CD4-positive, alpha-beta T cell treated with Interleukin-2 at 100 ng/mL for 4 hours (primary cell): Measurements from ENCODE around the gene REC114.
"Not testable (repeated sequence)": the region's sequence is repeated elsewhere in the genome, so short reads cannot be mapped to it uniquely, and the experiment has no call there.

Source experiments
- DNase-seq: peaks from one replicate; pipeline ENCODE4 v3.0.0-alpha.2; 2020; ENCODE audit warnings: low spot score

Gene REC114

DNA sequence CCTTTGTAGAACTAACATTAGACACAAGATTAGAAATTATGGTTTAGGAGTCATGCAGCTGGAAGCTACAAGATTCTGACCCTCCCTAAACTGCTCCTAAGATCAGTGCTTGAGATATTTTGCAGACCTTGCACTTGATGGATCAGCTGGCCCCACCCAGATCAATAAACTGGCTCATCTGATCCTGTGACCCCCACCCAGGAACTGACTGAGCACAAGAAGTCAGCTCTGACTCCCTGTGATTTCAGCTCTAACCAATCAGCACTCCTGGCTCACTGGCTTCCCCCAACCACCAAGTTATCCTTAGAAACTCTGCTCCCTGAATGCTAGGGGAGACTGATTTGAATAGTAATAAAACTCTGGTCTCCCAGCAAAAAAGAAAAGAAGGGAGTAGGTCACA is 134.6 kb downstream of the REC114 start:
- not testable (repeated sequence) for DNase-seq

DNA sequence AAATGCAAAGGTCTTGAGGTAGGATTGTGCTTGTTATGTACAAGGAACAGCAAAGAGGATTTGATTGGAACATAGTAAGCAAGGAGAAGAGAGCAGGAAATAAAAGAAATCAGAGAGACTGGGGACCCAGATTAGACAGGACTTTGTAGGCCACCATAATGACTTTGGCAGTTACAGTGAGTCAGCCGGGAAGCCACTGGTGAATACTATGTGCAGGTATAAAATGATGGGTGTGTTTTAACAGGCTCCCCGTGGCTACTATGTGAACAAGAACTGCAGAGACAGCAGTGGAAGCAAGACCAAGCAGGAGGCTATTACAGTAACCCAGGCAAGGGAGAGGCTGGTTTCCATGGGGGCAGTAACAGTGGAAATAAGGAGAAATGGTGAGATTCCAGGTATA is 135.1 kb downstream of the REC114 start:
- DNase-seq, result no peak

DNA sequence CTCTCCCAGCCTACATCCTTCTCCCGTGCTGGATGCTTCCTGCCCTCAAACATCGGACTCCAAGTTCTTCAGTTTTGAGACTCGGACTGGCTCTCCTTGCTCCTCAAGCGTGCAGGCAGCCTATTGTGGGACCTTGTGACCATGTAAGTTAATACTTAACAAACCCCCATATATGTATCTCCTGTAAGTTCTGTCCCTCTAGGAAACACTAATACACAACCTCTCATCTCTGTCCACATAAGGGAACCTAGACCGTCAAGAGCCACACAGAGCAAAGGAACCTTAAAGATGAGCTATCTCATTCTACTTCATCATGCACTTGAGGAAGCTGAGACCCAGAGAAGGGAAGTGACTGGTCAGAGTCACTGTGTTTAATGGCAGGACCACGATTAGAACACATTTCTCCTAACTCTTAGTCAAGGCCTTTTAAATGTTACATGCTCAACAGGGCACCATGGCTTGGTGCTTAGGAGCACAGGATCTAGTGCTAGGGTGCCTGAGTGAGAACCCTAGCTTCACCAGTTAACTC is 140.0 kb downstream of the REC114 start:
- no peak for DNase-seq

DNA sequence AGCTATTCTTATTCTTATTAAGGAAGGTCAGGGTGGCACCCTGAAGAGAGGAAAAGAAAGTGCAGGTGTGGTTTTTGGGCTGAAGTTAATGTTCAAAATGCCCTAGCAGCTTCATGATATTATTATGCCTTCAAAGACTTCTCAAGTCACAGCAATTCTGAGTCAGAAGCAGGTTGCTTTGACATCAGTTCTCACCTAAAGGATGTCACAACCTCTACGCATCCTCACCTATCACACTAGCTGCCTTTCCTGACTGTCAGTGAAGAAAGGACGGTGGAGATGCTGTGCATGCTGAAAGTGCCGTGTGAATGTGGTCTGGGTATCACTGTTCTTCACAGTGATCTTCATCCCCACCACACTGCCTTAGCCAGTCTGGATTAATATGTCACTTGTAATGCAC is 140.6 kb downstream of the REC114 start:
- no peak for DNase-seq

DNA sequence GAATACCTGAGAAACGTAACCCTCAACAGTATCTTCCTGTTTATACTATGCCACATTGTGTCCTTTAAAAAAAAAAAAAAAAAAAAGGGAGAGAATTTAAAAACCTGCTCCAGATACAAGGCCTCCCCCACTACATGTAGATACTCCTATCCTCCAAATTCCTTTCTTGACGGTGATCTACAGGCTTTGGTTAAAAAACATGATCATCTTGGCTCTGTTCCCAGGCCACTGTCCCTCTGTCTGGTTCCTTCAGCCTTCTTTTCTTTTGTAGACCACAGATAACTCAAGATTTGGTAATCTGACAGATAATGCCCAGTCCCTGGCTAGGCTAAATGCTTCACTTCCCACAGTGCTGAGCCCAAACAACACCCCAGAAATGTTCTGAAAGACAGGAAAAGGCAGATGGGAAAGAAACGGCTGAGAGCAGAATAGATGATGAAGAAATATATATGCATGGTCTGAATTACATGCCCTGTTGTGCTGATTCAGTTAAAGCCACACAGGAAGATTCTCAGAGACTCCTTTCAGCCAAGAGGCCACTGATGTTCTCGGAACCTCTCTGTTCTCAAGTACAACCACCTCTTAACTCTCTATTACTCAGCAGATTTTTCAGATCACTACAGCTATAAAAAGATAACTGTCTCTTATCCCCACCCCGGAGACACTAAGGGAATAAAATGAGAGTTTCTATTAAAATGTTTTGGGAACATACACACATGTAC is 141.9 kb downstream of the REC114 start:
- DNase-seq, result no peak

DNA sequence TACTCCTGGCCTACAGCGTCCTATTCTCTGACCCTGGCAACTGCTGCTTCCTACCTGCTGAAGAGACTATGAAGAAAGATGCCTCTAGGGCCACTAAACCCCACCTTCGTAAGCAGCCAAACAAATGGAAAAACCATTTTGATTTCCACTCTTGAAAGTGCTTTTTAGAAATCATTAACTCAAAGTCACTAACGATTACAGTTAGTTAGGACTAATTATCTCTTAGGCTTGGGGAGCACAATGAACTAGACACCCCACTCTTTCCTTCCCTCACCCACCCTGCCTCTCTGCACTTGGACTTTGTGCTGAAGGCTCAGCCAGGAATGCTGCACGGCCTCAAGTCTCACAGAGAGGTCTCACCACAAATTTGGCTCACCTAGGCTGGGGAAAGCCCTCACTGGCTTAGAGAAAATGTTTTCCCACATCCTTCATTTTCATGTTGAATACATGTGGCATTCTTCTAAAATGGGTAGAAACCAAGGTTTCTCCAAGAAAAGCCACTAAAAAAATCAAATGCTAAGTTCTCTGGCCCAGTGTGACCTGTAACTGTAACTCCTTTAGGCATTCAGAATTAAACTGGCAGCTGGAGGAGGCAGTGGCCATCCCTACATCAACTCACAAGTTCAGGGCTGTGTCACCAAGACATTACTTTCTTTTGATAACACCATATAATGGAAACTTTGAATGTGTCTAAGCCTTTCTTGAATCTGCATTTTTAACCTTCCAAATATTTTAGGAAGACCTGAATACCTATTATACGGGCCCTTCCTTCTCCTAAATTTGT is 143.1 kb downstream of the REC114 start:
- DNase-seq, result no peak

DNA sequence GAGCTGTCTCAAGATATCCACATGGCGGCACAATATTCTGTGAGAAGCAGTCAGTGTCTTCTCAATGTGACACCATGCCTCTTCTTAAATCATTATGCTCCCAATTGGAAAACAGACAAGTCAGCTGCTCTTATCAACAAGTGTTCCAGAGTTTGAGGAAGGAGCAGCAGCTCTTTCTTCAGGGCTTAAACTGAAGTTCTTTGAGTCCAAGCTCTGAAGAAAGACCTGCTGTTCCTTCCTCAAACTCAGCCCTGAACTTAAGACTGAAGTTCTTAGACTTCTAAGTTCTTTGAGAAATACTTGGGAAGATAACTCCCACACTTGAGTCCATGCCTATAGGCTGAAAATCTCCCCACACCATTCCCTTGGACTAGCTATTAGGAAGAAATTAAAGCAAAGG is 146.8 kb downstream of the REC114 start:
- no peak for DNase-seq

DNA sequence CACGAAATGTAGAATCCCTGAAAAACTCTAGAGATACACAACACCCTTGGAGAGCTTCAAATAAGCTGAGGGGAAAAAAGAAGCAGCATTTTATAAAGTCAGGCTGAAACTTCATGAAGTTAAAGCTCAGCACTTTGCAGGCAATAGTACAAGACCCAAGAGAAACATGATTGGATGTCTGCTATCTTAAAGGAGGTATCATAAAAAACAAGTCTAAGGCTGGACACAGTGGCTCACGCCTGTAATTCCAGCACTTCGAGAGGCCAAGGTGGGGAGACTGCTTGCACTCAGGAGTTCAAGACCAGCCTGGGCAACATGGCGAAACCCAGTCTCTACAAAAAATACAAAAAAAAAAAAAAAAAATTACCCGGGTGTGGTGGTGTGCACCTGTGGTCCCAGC is 147.3 kb downstream of the REC114 start:
- DNase-seq, result no peak

DNA sequence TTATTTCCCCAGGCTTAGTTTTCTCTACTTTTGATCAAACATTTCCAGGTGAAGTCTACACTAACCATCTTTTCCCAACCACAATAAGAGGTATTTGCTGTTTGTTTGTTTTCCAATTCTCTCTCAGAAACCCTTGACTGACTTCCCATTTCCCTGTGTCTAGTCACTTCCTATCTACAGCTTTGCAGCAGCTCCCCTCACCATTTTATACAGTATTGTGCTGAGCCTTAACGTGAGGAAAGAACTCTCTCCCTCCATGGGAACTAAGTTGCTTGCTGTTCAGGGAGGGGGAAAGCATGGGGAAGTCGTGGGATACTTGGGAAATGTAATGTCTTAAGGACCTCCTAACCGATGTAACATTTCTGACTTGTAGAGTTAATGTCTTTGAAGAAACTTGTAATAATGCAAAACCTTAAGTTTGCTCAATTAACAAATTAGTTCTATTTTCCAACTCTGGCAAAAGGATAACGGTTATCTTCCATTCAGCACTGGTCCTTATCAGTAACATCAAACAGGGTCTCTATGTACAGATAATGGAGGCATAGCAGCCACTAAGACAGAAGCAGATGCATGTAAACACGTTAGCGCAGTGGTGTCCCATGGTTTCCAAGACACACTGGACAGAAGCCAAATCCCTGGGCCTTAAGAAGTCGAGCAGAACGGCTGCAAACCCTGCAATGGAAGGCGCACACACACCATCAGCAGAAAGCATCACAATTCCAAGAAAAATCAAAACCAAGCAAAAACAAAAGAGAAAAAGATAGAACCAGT is 150.5 kb downstream of the REC114 start:
- DNase-seq, result no peak

DNA sequence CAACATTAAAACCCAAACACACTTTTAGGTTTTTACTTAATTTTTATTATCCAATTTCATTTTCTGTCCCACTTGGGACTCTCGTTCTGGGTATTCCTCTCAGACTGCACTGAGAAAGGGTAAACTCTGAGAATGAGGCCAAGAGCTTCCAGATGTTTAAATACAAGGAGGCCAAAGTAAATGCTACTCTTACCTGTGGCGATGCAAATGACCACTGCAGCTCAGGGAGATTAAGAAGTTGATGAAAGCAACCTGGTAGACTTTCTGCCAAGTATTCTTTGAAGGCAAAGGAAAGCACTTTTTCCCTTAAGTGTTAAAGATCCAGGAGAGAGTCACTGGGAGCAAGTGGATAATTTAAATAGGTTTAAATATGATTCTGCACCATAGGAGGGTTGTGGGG is 151.1 kb downstream of the REC114 start:
- no peak for DNase-seq

DNA sequence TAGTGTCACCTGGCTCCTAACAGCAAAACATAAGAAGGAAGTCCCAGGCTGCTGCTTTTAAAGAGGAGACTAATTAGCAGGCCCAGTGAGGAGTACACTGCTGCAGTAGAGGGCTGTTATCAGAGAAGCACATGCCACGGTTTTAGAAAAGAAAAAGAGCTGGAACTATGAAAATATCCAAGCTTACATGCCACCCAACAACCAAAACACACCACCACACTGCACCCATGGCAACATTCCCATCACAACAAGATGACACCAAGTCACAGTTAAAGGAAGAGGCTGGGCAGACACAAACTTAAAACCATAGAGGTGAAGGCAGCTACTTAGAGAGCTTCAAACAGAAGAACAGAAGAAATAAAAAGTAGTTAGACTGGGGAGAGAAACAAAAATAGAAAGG is 153.2 kb downstream of the REC114 start:
- DNase-seq, result no peak

DNA sequence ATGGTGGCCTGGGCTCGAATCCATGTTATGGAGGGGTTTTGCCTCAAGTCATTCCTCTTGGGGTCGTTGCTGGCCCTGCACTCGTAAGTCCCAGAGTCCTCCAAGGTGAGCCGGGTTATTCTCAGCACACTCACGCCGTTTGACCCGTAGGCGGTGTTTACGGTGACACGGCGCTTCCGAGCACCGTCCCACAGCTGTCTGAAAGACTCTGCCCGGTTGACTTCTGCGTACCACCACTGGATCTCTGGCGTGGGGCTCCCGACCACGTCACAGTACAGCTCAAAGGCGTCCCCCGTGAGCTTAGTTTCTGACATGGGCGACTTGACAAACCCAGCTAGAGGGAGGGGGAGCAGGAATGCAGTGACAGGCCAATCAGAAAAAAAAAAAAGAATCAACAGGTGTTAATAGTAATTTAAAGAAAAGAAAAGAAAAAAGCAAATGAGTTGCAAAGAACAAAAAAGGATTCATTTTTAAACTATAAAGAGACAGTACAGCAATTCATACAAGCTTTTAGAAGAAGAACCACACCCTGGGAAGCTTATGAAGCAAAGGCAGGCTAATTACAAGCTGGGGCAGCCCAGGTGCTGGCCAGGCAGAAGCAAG is 154.2 kb downstream of the REC114 start:
- DNase-seq, result no peak

DNA sequence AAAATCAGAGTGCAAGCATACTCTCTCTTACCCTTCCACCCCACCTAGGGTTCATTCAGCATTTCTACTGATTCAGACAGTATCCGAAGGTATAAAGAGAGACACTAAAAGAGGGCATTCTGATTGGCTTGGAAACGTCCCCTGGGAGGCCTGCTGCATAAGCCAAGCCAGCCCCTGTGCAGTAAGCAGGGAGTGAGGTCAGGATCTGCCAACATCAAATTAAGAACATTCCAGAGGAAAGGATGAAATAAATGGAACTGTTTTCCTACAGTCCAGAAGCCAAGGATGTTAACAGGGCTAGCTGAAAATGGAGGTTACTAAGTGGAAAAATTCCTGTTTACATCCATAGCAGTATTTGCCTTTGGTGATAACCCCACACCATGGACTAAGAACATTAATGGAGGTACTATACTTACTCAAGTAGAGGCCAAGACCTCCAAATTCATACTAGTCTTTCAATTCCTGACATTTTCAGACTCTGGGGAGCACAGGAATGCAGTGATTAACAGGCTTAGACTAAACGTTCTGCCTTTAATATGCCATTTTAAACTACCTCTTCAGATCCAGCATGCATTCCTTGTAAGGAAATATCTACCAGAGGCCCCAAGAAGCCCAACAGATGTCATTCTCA is 155.7 kb downstream of the REC114 start:
- DNase-seq, result no peak

DNA sequence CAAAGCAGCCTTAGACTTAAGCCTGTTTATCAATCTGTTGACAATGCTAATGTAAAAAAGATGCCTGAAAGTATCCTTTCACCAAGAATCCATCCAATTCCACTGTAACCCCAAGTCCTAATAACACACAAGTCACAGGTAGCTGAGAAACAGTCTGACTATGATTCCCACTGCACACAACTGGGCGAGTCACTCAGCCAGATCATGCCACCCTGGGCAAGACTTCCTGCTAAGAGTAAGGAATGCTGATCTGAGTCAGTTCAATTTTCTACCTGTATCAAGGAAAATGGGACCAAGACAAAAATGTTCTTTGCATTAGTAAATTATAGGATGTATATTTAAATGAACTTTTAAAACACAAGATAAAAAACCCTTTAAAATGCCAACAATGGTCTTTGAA is 157.0 kb downstream of the REC114 start:
- no peak for DNase-seq

DNA sequence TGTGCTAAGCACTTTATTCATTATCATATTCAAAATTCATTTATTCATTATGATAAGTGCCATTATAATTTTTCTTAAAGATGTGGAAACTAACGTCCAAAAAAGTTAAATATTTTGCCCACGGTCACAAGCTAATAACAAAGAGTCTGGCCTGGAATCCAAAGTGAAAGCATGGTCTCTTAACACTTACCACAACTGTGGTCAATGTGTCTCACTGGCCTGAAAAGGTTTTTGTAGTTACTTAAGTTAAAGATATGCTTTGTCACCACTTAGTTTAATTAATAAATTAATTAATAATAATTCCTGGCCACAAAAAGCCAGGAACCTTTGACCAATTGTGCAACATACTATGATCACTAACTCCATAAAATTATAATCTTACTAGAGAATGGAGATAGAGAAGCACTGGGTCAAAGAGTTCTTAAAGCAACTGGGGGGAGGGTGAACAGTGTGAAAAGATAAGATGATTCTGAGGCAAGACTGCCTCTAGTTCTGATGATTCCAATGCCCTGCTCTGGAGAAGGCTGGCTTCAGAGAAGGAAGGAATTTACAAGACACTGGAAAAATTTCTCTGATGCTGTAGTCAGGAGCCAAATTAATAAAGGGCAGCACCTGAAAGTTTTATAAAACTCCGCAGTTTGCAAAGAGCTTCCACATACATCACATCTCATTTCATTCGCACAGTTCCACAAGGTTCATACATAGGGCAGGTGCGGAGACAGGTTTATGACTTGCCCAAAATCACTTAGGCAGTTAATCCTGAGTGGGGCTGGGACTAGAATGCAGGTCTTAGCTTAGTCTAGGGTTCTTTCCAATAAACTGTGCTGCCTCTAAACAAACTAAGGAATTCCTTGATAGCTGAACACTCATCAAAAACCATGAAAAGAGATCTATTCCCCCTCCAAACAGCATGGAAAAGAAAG is 157.7 kb downstream of the REC114 start:
- DNase-seq, result no peak

DNA sequence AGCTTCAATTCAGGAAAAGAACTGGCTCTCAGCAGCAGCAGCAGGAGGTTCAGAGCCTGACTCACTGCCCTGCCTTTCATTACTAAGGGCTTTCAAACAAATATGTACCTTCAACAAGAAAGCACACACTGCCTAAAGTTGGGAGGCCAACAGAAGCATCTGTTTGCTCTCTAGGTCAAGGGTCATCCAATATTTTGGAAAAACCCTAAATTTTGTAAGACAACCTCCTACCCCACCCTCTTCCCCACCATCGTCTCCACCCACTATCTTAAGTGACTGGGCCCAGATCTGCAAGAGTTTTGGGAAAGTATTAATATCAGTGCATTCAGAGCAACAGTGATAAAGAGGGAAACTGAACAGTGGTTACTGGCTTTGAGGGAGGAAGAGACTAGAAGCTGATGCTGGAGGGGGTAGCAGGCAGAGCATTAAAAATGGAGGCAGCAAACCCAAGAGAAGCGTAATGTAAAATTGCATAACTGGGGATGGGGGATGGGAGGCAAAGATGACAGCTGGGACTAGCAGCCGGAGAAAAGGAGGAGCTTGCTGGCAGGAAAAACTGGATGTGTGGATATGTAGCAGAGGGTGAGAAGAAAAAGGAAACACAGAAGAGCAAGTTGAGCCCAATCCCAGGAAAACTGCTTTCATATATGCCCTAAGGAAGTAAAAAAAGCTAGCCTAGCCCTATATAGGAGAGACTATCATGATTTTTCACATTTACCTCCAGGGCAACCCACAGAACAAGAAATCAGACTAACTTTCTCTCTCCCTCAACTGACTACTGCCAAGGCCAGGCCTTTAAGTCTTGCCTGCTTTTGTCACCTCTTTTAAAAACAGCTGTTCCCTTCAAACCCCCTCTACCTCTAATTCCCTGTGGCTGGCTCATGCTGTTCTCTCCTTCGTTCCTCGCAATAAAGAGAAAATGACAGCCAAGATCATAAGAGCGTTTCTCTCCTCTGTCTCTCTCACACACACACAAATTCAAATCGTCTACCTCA is 158.8 kb downstream of the REC114 start:
- no peak for DNase-seq

DNA sequence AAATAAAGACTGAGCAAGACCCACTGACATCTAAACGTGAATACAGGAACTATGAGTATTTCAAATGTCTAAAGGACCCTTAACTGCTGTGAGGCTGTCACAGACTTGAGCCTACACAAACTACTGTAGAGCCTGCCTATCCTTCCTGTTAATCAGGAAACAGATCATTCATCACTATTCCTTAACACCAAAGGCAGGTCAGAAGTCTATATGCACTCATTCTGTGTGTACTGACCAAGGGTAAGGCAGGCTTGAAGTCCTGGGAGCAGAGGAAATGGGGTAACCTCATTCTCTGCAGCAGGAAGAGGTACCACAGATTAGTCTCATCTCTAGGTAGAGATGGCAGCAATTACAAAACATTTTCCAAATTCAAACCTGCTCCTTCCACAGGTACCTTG is 159.5 kb downstream of the REC114 start:
- DNase-seq, result no peak

DNA sequence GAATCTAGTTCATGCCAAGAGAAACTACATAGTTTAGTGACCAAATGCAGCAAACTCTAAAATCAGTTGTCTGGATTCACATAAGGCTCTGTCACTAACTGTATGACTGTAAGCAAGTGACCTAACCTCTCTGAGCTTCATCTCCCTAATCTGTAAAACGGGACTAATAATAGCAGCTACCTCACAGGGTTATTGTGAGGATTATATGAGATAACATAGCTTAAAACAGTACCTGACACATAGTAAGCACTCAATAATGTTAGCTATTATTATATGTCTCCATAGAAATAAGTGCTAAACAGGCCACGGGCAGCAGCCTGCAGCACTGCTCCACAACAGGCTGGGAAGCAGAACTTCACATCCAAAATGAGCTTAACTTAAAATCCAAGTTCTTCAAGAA is 160.0 kb downstream of the REC114 start:
- no peak for DNase-seq

DNA sequence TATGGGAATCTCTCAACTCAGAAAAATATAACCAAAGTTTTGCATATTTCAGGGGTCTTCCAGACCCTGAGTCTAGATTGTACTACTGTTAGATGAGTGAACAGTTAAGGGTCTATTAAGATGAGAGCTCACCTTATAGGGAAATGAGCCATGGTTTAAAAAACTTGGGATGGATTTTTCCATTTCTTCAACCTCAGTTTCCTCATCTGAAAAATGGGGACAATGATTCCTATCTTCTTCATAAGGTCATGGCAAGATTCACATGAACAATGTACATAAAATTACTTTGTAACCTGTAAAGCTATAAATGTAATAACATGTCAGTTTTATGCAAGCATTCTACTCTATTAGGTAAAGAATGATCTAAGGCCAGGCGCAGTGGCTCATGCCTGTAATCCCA is 161.5 kb downstream of the REC114 start:
- DNase-seq, result no peak
